H9 (cell line): ENCODE measurements around the gene TAOK1. TPM values are rescaled to one million over a fixed set of nuclear protein-coding genes. Genes with fewer than 3 reads are reported as not detected.

ENCODE experiments used
- DNase-seq: peaks from one replicate; pipeline ENCODE4 v3.0.0-alpha.2; 2017
- H2AFZ ChIP-seq: one replicate; pipeline ENCODE4 v1.6.1; 2013; ENCODE audit warnings: mild to moderate bottlenecking, low read length, control low read depth, moderate library complexity
- H2AK5ac ChIP-seq: 2 replicates; pipeline ENCODE4 v1.6.1; 2013; ENCODE audit warnings: low read length, control low read depth, mixed read lengths; ENCODE audit not compliant: insufficient read length
- H2BK120ac ChIP-seq: one replicate; pipeline ENCODE4 v1.6.1; 2013; ENCODE audit warnings: low read depth, mild to moderate bottlenecking, low read length, control low read depth, inconsistent platforms; ENCODE audit not compliant: poor library complexity, severe bottlenecking
- H2BK12ac ChIP-seq: 2 replicates; pipeline ENCODE4 v1.6.1; 2013; ENCODE audit warnings: low read length, control low read depth, mixed read lengths, low read depth; ENCODE audit not compliant: insufficient read length
- H2BK15ac ChIP-seq: 2 replicates; pipeline ENCODE4 v1.6.1; 2013; ENCODE audit warnings: low read depth, low read length, control low read depth
- H2BK20ac ChIP-seq: one replicate; pipeline ENCODE4 v1.6.1; 2013; ENCODE audit warnings: low read depth, mild to moderate bottlenecking, low read length, control low read depth, inconsistent platforms; ENCODE audit not compliant: poor library complexity, severe bottlenecking
- H2BK5ac ChIP-seq: 2 replicates; pipeline ENCODE4 v1.6.1; 2013; ENCODE audit warnings: low read length, control low read depth, mixed read lengths; ENCODE audit not compliant: insufficient read length
- H3K14ac ChIP-seq: 2 replicates; pipeline ENCODE4 v1.6.1; 2013; ENCODE audit warnings: low read length, control low read depth; ENCODE audit not compliant: insufficient read depth
- H3K18ac ChIP-seq: 2 replicates; pipeline ENCODE4 v1.6.1; 2013; ENCODE audit warnings: low read depth, mild to moderate bottlenecking, mixed read lengths, low read length, control low read depth; ENCODE audit not compliant: insufficient read length
- H3K23ac ChIP-seq: 2 replicates; pipeline ENCODE4 v1.6.1; 2013; ENCODE audit warnings: low read length, control low read depth, mixed read lengths, low read depth; ENCODE audit not compliant: insufficient read length
- H3K23me2 ChIP-seq: 2 replicates; pipeline ENCODE4 v1.6.1; 2013; ENCODE audit warnings: low read depth, mild to moderate bottlenecking, mixed read lengths, low read length, control low read depth; ENCODE audit not compliant: insufficient read length, poor library complexity, severe bottlenecking
- H3K27ac ChIP-seq: 2 replicates; pipeline ENCODE4 v1.5.1; 2013; ENCODE audit warnings: low read length, control low read depth, mixed read lengths, low read depth; ENCODE audit not compliant: insufficient read length
- H3K27me3 ChIP-seq: 2 replicates; pipeline ENCODE4 v1.6.1; 2013; ENCODE audit warnings: low read length, control low read depth, inconsistent platforms; ENCODE audit not compliant: insufficient read depth
- H3K4ac ChIP-seq: 2 replicates; pipeline ENCODE4 v1.6.1; 2013; ENCODE audit warnings: low read depth, mild to moderate bottlenecking, control low read depth, inconsistent platforms, low read length, moderate library complexity
- H3K4me1 ChIP-seq: 2 replicates; pipeline ENCODE4 v1.6.1; 2013; ENCODE audit warnings: low read length, control low read depth, inconsistent platforms; ENCODE audit not compliant: insufficient read depth
- H3K4me2 ChIP-seq: 2 replicates; pipeline ENCODE4 v1.6.1; 2013; ENCODE audit warnings: low read length, control low read depth, mixed read lengths; ENCODE audit not compliant: insufficient read length, insufficient read depth
- H3K56ac ChIP-seq: 2 replicates; pipeline ENCODE4 v1.6.1; 2013; ENCODE audit warnings: low read depth, mild to moderate bottlenecking, mixed read lengths, low read length, control low read depth; ENCODE audit not compliant: insufficient read length
- H3K79me1 ChIP-seq: 2 replicates; pipeline ENCODE4 v1.6.1; 2013; ENCODE audit warnings: low read depth, mild to moderate bottlenecking, moderate library complexity, low read length, control low read depth, inconsistent platforms; ENCODE audit not compliant: insufficient read depth, poor library complexity, severe bottlenecking
- H3K79me2 ChIP-seq: 2 replicates; pipeline ENCODE4 v1.6.1; 2013; ENCODE audit warnings: low read length, control low read depth, inconsistent platforms; ENCODE audit not compliant: insufficient read depth
- H3K9ac ChIP-seq: 2 replicates; pipeline ENCODE4 v1.6.1; 2013; ENCODE audit warnings: low read length, control low read depth, mixed read lengths; ENCODE audit not compliant: insufficient read length; ENCODE audit errors: extremely low read depth
- H3K9me3 ChIP-seq: one replicate; pipeline ENCODE4 v1.6.1; 2013; ENCODE audit warnings: low read depth, low read length, inconsistent platforms; ENCODE audit not compliant: control insufficient read depth
- H3T11ph ChIP-seq: one replicate; pipeline ENCODE4 v1.6.1; 2013; ENCODE audit warnings: mild to moderate bottlenecking, low read length, control low read depth, inconsistent platforms
- H4K20me1 ChIP-seq: one replicate; pipeline ENCODE4 v1.6.1; 2013; ENCODE audit not compliant: control insufficient read depth, insufficient read length, insufficient read depth
- H4K5ac ChIP-seq: 2 replicates; pipeline ENCODE4 v1.6.1; 2013; ENCODE audit warnings: low read depth, mild to moderate bottlenecking, mixed read lengths, low read length, control low read depth; ENCODE audit not compliant: insufficient read length
- H4K8ac ChIP-seq: replicated peaks from 2 replicates; pipeline ENCODE4 v1.6.1; 2013; ENCODE audit warnings: low read length, control low read depth, mixed read lengths, low read depth; ENCODE audit not compliant: insufficient read length
- H4K91ac ChIP-seq: 2 replicates; pipeline ENCODE4 v1.6.1; 2013; ENCODE audit warnings: low read depth, mild to moderate bottlenecking, moderate library complexity, mixed read lengths, low read length, control low read depth; ENCODE audit not compliant: insufficient read length
- H3K27ac Mint-ChIP-seq, 3 experiments: 2 replicates in 2 of 3; 3 replicates in 1 of 3; pipeline ENCODE4 v1.8.0; 2020 to 2021; ENCODE audit warnings: mixed read lengths in 3 of 3, mild to moderate bottlenecking in 1 of 3, moderate library complexity in 1 of 3
- H3K27me3 Mint-ChIP-seq: 2 replicates; pipeline ENCODE4 v1.8.0; 2021; ENCODE audit warnings: low read depth, mild to moderate bottlenecking, moderate library complexity, mixed read lengths
- H3K36me3 Mint-ChIP-seq, 3 experiments: 2 replicates in 2 of 3; 3 replicates in 1 of 3; pipeline ENCODE4 v1.8.0; 2020 to 2021; ENCODE audit warnings: low read depth in 3 of 3, mixed read lengths in 3 of 3; ENCODE audit not compliant: insufficient read depth in 1 of 3
- H3K4me1 Mint-ChIP-seq, 2 experiments: 2 replicates each; pipeline ENCODE4 v1.8.0; 2020; ENCODE audit warnings: mixed read lengths in 2 of 2
- H3K4me3 Mint-ChIP-seq, 2 experiments: 2 replicates in 1 of 2; 3 replicates in 1 of 2; pipeline ENCODE4 v1.8.0; 2020 to 2021; ENCODE audit warnings: mild to moderate bottlenecking in 2 of 2, mixed read lengths in 2 of 2, moderate library complexity in 1 of 2
- H3K9me3 Mint-ChIP-seq, 2 experiments: 2 replicates in 1 of 2; 3 replicates in 1 of 2; pipeline ENCODE4 v1.8.0; 2020; ENCODE audit warnings: mild to moderate bottlenecking in 2 of 2, mixed read lengths in 2 of 2, moderate library complexity in 1 of 2
- WGBS: extraction: QIAGEN DNeasy Blood & Tissue Kit; methylation state at CpG from one replicate; pipeline ENCODE4 v1.1.7; 2013; ENCODE audit warnings: missing lambda C conversion rate, low lambda C conversion rate, mixed read lengths; ENCODE audit not compliant: insufficient read length; ENCODE audit errors: extremely low coverage; 5-methylcytosine and 5-hydroxymethylcytosine counted together
- total RNA-seq: library from RNA; stranded (reverse); gene quantifications from 2 replicates; pipeline ENCODE4 v1.2.1, GENCODE V29; 2021
- TF ChIP-seq, protein P1 (sequence below): fragments of 200-600 bp; sonication (generic); conservative IDR thresholded peaks from 3 replicates; pipeline ENCODE4 v1.8.0; 2021; ENCODE audit warnings: antibody characterized with exemption, mild to moderate bottlenecking

TAOK1 gene
- total RNA-seq, 1 experiment from 2014 or later: 93.0 TPM

DNA sequence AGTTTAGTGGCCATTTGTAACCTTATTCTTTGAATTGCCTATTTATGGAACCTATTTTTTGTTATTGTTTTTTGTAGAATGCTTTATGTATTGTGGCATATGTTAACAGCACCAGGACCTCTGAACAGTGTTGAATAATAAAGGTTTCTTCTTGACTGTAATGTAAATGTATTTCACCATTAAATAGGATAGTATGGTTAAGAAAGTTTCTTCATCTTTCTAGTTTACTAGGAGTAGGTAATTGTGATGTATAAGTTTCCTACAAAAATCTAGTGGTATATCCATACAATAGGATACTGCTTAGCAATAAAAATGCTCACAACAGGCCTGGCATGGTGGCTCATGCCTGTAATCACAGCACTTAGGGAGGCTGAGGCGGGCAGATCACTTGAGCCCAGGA lies 52.3 kb downstream of the TAOK1 start:
- H3K4me1 Mint-ChIP-seq: peaks cover 13 to 14% of the 10 kb centered on the region in 2 experiments
- TF ChIP-seq, protein P1, sequence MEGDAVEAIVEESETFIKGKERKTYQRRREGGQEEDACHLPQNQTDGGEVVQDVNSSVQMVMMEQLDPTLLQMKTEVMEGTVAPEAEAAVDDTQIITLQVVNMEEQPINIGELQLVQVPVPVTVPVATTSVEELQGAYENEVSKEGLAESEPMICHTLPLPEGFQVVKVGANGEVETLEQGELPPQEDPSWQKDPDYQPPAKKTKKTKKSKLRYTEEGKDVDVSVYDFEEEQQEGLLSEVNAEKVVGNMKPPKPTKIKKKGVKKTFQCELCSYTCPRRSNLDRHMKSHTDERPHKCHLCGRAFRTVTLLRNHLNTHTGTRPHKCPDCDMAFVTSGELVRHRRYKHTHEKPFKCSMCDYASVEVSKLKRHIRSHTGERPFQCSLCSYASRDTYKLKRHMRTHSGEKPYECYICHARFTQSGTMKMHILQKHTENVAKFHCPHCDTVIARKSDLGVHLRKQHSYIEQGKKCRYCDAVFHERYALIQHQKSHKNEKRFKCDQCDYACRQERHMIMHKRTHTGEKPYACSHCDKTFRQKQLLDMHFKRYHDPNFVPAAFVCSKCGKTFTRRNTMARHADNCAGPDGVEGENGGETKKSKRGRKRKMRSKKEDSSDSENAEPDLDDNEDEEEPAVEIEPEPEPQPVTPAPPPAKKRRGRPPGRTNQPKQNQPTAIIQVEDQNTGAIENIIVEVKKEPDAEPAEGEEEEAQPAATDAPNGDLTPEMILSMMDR: no peak
- no peak overlapping the region for H4K91ac ChIP-seq
- no peak overlapping the region for H2BK15ac ChIP-seq
- H3K14ac ChIP-seq: no peak overlapping the region
- H2AFZ ChIP-seq: no peak overlapping the region
- H3K79me2 ChIP-seq: peaks cover 16% of the 10 kb centered on the region; the same call in 1 of the 2 replicates
- H2BK5ac ChIP-seq: no peak overlapping the region
- no peak overlapping the region for H3T11ph ChIP-seq
- no peak for DNase-seq
- no peak overlapping the region for H3K27ac Mint-ChIP-seq
- no peak overlapping the region for H3K4me2 ChIP-seq
- no peak overlapping the region for H2BK120ac ChIP-seq
- no peak overlapping the region for H4K8ac ChIP-seq
- WGBS: no CpG with 5 or more reads among the region's 1 CpG
- no peaks in the 10 kb centered on the region for H3K9me3 Mint-ChIP-seq
- H2BK12ac ChIP-seq: no peak overlapping the region
- H3K4me3 Mint-ChIP-seq: no peak overlapping the region
- no peak overlapping the region for H2BK20ac ChIP-seq
- no peak overlapping the region for H2AK5ac ChIP-seq
- no peak overlapping the region for H3K18ac ChIP-seq
- H4K20me1 ChIP-seq: no peaks in the 10 kb centered on the region
- no peaks in the 10 kb centered on the region for H3K23me2 ChIP-seq
- H3K36me3 Mint-ChIP-seq: peaks cover 2 to 18% (median 5%) of the 10 kb centered on the region in 3 experiments; a peak in 5 of 7 replicates
- H3K27me3 ChIP-seq: no peaks in the 10 kb centered on the region
- no peaks in the 10 kb centered on the region; the same call in 1 of the 2 replicates for H3K4me1 ChIP-seq
- peaks cover 7% of the 10 kb centered on the region for H3K79me1 ChIP-seq
- no peak overlapping the region for H3K56ac ChIP-seq
- no peak overlapping the region for H3K23ac ChIP-seq
- H3K27me3 Mint-ChIP-seq: no peaks in the 10 kb centered on the region
- H3K4ac ChIP-seq: no peak overlapping the region
- no peak overlapping the region for H3K9ac ChIP-seq
- H3K27ac ChIP-seq: no peak overlapping the region
- H3K9me3 ChIP-seq: no peaks in the 10 kb centered on the region
- H4K5ac ChIP-seq: no peak overlapping the region
